Thymus (tissue), 11 donors: Measurements from ENCODE around the gene MBNL1. TPM values are rescaled to one million over a fixed set of nuclear protein-coding genes. Genes with fewer than 3 reads are reported as not detected.

Experiments
- DNase-seq, 9 donors: peaks; one replicate each; pipeline ENCODE4 v3.0.0-alpha.2; 2013; ENCODE audit warnings: low spot score in 9 of 9, low read depth in 6 of 9, missing footprints in 1 of 9
- H3K27ac ChIP-seq, 2 donors: one replicate each; pipeline ENCODE4 v1.5.1; 2013; ENCODE audit warnings: control low read depth in 1 of 2, low read depth in 1 of 2, low read length in 1 of 2, mild to moderate bottlenecking in 1 of 2, moderate library complexity in 1 of 2
- H3K27me3 ChIP-seq, 2 donors: one replicate each; pipeline ENCODE4 v1.5.1; 2013; ENCODE audit warnings: low read length in 1 of 2; ENCODE audit not compliant: control insufficient read depth in 2 of 2, insufficient read depth in 1 of 2
- H3K36me3 ChIP-seq, 2 donors: one replicate each; pipeline ENCODE4 v1.5.1; 2013; ENCODE audit warnings: low read length in 1 of 2, mild to moderate bottlenecking in 1 of 2, moderate library complexity in 1 of 2; ENCODE audit not compliant: control insufficient read depth in 2 of 2, insufficient read depth in 2 of 2
- H3K4me1 ChIP-seq, 2 donors: one replicate each; pipeline ENCODE4 v1.5.1; 2013; ENCODE audit warnings: low read length in 2 of 2; ENCODE audit not compliant: control insufficient read depth in 2 of 2, insufficient read depth in 2 of 2
- H3K4me3 ChIP-seq, 2 donors: one replicate each; pipeline ENCODE4 v1.5.1; 2013; ENCODE audit warnings: low read length in 2 of 2, control low read depth in 1 of 2, mild to moderate bottlenecking in 1 of 2
- H3K9me3 ChIP-seq, 2 donors: one replicate each; pipeline ENCODE4 v1.5.1; 2013; ENCODE audit warnings: low read length in 1 of 2, mild to moderate bottlenecking in 1 of 2; ENCODE audit not compliant: control insufficient read depth in 2 of 2, insufficient read depth in 1 of 2
- WGBS: extraction: QIAGEN DNeasy Blood & Tissue Kit; methylation state at CpG from one replicate; pipeline ENCODE4 v1.1.7; 2013; 5-methylcytosine and 5-hydroxymethylcytosine counted together
- polyA plus RNA-seq: library from polyadenylated mRNA; stranded (reverse); fragments of 200-250 nt; gene quantifications from one replicate; pipeline ENCODE4 v1.2.3, GENCODE V29; 2013
- total RNA-seq: library from RNA; stranded (reverse); fragments of 120-200 nt; gene quantifications from one replicate; pipeline ENCODE4 v1.2.4, GENCODE V29; 2013
- donor health status: healthy.

Gene MBNL1
- total and polyA plus RNA-seq, 2 donors: 89.0 to 178 TPM

- Histone ChIP-seq H3K27ac (no peak overlapping the region), H3K36me3 (peaks cover 13 to 41% of the 10 kb centered on the region in 2 donors), H3K9me3 (no peaks in the 10 kb centered on the region), H3K4me1 (no peaks in the 10 kb centered on the region), H3K27me3 (no peaks in the 10 kb centered on the region), H3K4me3 (no peak overlapping the region)
- 76% methylated on average over 8 of the region's 8 CpGs for WGBS
- DNase-seq: peak in 2 of 9 donors; percentile 13 to 58
These were observed 175.4 kb downstream of the MBNL1 start for GRCh38 chr3:152444029-152444641.

DNA sequence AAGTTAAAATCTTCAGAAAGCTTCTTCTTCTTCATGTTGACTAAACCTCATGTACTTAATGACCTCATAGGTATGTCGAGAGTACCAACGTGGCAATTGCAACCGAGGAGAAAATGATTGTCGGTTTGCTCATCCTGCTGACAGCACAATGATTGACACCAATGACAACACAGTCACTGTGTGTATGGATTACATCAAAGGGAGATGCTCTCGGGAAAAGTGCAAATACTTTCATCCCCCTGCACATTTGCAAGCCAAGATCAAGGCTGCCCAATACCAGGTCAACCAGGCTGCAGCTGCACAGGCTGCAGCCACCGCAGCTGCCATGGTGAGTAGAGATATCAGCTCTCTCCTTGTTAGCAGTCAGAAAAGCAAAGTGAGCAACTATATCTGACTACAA, 176.5 kb downstream of the MBNL1 start:
- H3K9me3 ChIP-seq: no peaks in the 10 kb centered on the region
- no peak overlapping the region for H3K4me3 ChIP-seq
- no peaks in the 10 kb centered on the region for H3K27me3 ChIP-seq
- peaks cover 13 to 49% of the 10 kb centered on the region in 2 donors for H3K36me3 ChIP-seq
- DNase-seq: no peak
- H3K27ac ChIP-seq: no peak overlapping the region
- WGBS: 88% methylated on average over 6 of the region's 6 CpGs
- H3K4me1 ChIP-seq: no peaks in the 10 kb centered on the region

DNA sequence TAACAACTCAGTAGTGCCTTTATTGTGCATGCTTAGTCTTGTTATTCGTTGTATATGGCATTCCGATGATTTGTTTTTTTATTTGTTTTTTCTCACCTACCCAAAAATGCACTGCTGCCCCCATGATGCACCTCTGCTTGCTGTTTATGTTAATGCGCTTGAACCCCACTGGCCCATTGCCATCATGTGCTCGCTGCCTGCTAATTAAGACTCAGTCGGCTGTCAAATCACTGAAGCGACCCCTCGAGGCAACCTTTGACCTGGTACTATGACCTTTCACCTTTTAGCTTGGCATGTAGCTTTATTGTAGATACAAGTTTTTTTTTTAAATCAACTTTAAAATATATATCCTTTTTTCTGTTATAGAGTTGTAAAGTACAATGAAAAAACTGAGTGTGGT, 177.8 kb downstream of the MBNL1 start:
- WGBS: 96% methylated on average over 7 of the region's 7 CpGs
- Histone ChIP-seq H3K27me3 (no peaks in the 10 kb centered on the region), H3K4me1 (no peaks in the 10 kb centered on the region), H3K27ac (peak overlapping the region in 1 of 2 donors; percentile 62), H3K4me3 (no peak overlapping the region), H3K9me3 (no peaks in the 10 kb centered on the region), H3K36me3 (peaks cover 17 to 60% of the 10 kb centered on the region in 2 donors)
- no peak for DNase-seq

GRCh38 chr3:152447511-152447910, 178.8 kb downstream of the MBNL1 start:
- peaks cover 21 to 70% of the 10 kb centered on the region in 2 donors for H3K36me3 ChIP-seq
- no peaks in the 10 kb centered on the region for H3K27me3 ChIP-seq
- no peak for DNase-seq
- no peak overlapping the region for H3K4me3 ChIP-seq
- no peak overlapping the region for H3K27ac ChIP-seq
- 93% methylated on average over 3 of the region's 3 CpGs for WGBS
- no peaks in the 10 kb centered on the region for H3K4me1 ChIP-seq
- no peaks in the 10 kb centered on the region for H3K9me3 ChIP-seq

- Histone ChIP-seq H3K9me3 (no peaks in the 10 kb centered on the region), H3K27me3 (no peaks in the 10 kb centered on the region), H3K27ac (no peak overlapping the region), H3K4me1 (no peaks in the 10 kb centered on the region), H3K36me3 (peaks cover 23 to 73% of the 10 kb centered on the region in 2 donors), H3K4me3 (no peak overlapping the region)
- DNase-seq: no peak
- WGBS: 98% methylated on average over 1 of the region's 1 CpG
These were observed 179.4 kb downstream of the MBNL1 start for GRCh38 chr3:152448091-152448490.

- H3K36me3 ChIP-seq: peaks cover 21 to 79% of the 10 kb centered on the region in 2 donors
- H3K4me1 ChIP-seq: no peaks in the 10 kb centered on the region
- 98% methylated on average over 1 of the region's 1 CpG for WGBS
- DNase-seq: no peak
- H3K9me3 ChIP-seq: no peaks in the 10 kb centered on the region
- no peak overlapping the region for H3K27ac ChIP-seq
- no peaks in the 10 kb centered on the region for H3K27me3 ChIP-seq
- no peak overlapping the region for H3K4me3 ChIP-seq
These were observed 183.6 kb downstream of the MBNL1 start for GRCh38 chr3:152452318-152452717.

DNA sequence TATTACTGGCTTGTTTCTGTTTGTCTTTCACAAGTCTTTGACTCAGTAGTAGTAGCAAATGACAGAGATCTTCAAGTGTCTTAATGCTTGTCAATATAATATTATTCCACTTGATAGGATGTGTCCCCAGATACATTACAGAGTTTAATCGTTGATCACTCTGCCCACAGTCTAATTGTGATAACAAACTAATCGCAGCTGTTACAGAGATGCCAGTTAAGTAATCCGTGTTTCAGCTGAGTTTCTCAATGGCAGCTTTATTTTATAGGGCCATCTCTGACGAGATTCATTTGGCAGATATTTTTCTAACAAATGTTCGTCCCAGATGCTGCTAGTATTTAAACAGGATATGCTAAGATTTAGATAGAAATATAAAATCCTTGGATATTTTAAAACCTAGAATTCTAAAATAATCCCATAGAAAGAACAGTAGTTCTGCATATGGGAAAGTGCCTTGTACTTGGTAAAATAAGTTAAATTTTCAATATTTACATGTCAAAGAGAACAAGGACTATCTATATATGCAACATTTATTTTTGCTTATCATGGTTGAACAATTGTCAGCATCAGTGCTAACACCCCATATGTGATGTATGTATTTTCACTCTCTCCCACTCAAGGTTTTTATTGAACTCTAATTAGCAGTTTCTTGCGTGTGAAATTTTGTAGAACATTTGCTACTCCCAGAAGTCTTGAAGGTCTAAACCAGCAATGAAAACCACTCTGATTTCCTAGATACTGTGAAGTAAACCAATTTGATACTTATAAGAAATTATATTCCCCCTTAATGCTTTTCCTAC, 185.5 kb downstream of the MBNL1 start:
- Histone ChIP-seq H3K36me3 (peaks cover 17 to 82% of the 10 kb centered on the region in 2 donors), H3K4me3 (no peak overlapping the region), H3K27ac (no peak overlapping the region), H3K27me3 (no peaks in the 10 kb centered on the region), H3K9me3 (no peaks in the 10 kb centered on the region), H3K4me1 (no peaks in the 10 kb centered on the region)
- no peak for DNase-seq
- 98% methylated on average over 6 of the region's 6 CpGs for WGBS

GRCh38 chr3:152455989-152456388, 187.3 kb downstream of the MBNL1 start:
- Histone ChIP-seq H3K9me3 (no peaks in the 10 kb centered on the region), H3K4me1 (no peaks in the 10 kb centered on the region), H3K27me3 (no peaks in the 10 kb centered on the region), H3K36me3 (peaks cover 21 to 80% of the 10 kb centered on the region in 2 donors), H3K4me3 (no peak overlapping the region), H3K27ac (no peak overlapping the region)
- WGBS: over 99% methylated on average over 8 of the region's 8 CpGs
- no peak for DNase-seq

DNA sequence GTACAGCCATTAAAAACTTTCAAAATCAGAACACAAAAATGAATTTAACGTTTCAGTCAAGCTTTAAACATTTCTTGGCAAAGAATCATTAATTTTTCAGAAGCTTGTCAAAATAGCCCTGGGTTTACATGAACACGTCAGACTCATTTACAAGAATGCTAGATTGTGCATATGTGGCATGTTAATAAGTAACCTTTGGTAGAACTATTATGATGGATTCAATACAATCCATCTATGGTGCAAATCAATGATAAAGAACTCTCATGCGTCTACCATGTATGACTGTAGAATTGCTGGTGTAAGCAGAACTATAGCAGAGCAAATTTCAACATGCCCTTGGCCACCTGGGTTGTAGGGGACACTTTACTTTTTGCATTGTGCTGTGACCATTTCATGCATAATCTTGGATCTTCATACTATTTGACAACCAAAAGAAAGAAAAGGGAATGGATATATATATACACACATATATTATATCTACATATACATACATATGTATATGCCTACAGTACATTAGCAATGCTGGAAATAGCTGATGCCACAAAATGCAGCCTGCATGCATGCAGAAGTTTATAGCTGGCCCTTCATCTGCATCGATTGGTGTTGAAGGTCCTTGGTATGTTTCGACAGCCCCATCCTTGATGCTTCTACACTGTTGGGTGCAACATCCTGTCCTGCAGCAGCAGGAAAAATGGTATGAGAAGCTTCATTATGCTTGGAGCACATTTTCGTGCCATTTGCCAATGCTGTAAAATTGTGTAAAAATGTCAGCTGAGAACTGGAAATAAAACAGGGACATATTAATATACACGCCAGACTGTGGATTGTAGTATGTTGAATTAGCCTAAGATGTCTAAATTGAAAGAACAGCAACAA, 189.0 kb downstream of the MBNL1 start:
- WGBS: 98% methylated on average over 7 of the region's 7 CpGs
- Histone ChIP-seq H3K36me3 (peaks cover 19 to 76% of the 10 kb centered on the region in 2 donors), H3K4me1 (no peaks in the 10 kb centered on the region), H3K9me3 (no peaks in the 10 kb centered on the region), H3K27ac (no peak overlapping the region), H3K4me3 (no peak overlapping the region), H3K27me3 (no peaks in the 10 kb centered on the region)
- no peak for DNase-seq
